GM19035 (cell line): ENCODE results near the gene NPAS3.

Experiments
- ATAC-seq: cut with Tn5 transposase; IDR thresholded peaks from one replicate; pipeline ENCODE4 v1.9.1; 2021; ENCODE audit not compliant: unreplicated experiment

Gene NPAS3

GRCh38 chr14:33773205-33774030 is 834.7 kb downstream of the NPAS3 start:
- no peak for ATAC-seq

DNA sequence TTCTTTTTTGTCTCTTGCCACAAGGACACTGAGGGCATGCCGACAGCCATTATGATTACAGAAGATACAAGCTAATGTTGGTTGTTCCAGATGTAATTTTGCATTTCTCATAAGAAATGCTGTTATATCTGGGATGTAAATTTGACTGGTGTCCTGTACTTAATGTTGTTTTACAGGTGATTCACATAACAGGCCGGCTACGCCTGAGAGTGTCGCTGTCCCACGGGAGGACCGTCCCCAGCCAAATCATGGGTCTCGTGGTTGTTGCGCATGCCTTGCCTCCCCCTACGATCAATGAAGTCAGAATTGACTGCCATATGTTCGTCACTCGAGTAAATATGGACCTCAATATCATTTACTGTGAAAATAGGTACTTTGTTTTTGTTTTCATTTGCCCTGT is 835.5 kb downstream of the NPAS3 start:
- no peak for ATAC-seq

- ATAC-seq: no peak
Observed at GRCh38 chr14:33774723-33775470, 836.2 kb downstream of the NPAS3 start.

- ATAC-seq: no peak
Observed at GRCh38 chr14:33776871-33777270, 838.2 kb downstream of the NPAS3 start.

- ATAC-seq: no peak
Observed at GRCh38 chr14:33777681-33778080, 839.0 kb downstream of the NPAS3 start.

DNA sequence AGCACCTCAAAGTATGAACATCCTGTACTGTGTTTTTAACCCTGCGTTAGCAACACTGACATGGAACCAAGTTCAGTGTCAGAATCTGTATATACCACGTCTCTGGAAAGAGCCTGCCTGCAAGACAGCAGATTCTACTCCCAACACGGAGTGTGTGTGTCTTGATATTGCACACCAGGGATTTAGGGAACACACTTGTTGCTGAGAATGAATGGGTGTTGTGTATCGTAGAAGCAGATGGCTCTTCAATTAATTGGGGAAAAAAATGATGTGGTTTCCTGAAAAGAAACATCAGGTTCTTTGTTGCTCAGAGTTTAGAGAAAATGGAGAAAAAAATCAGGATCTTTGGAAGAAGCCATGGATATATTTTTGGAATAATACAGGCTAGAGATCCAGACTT is 841.4 kb downstream of the NPAS3 start:
- ATAC-seq: no peak

GRCh38 chr14:33781236-33781635 is 842.6 kb downstream of the NPAS3 start:
- ATAC-seq: no peak

GRCh38 chr14:33782923-33783322 is 844.2 kb downstream of the NPAS3 start:
- ATAC-seq: no peak

DNA sequence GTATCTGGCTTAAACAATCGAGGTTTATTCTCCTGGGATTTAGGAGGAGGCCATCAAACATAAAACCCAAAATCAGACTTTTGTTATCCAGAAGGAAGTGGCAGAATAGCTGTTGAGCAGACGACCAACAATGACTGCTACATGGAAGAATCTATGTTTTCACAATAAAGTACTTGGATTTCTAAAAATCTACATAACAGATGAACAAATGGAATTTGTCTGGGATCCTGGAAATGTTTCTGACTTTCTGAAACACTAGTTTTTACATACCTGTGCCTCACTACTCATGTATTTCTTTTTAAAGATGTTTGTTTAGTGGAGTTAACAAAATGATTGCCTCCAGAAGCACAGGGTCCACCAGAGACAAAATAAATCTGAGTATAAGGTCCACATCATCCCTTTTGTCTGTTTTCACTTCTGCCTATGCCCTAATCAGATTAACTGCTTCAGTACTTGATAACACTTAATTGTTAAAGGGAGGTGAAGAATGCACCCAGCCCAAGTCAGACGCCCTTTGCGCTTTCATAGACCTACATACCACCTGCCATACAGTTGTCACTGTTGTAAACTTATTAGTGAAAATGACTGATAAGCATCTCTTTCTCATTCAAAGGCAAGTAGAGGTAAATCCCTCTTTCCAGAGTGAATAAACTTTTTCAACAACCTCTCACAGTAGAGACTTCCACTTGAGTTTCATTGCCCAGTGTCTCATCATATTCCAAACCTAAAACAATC is 847.6 kb downstream of the NPAS3 start:
- no peak for ATAC-seq

DNA sequence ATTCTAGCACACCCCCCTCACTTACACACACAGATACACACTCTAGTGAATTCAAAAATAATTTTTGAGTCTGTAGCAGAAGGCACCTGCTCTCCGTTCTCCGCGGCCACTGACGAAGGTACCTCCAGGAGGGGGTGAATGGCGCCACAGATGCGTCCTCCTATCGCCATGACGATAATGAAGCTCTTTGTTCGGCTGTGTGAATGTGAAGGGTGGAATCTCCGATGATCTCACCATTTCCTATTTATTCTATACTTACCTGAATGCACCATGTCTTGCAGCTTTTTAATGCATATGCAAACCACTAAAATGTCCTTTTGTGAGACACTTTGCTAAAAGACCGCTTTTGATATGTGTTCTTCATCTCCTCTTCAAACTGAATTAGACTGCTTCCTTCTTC is 849.5 kb downstream of the NPAS3 start:
- no peak for ATAC-seq

- ATAC-seq: no peak
Observed at GRCh38 chr14:33790996-33791395, 852.3 kb downstream of the NPAS3 start.

DNA sequence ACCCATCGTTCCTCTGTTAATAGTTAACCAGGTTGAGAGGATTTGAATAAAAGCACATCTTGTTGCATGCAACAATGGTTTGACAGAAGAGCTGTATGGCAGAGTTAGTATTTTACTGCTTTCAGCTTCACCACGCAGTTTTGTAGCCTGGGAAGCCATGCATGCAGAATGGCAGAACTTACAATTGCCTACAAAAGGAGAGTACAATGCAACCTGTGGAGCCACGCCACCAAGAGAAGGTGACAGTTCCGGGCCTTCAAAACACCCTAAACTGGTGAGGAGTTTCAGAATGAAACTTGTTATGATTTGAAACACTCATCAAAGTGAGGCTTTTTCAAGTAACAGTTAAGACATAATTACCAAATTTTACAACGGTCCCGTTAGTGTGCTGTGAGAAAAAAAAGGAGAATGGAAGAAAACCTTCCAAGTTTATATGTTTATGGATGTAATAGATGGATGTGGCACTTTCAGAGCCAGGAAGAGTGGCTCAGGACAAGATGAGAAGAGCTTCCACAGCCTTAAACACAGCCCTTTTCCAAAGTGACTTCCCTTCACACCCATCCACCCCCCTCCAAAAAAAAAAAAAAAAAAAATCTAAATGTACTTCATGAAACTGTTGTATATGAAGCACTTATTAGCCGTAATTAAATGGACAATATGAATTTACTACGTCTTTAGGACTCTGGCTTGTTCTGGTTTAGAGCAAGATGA is 853.5 kb downstream of the NPAS3 start:
- ATAC-seq: peak; percentile 58

GRCh38 chr14:33792720-33793368 is 854.2 kb downstream of the NPAS3 start:
- ATAC-seq: no peak

- no peak for ATAC-seq
Observed at GRCh38 chr14:33793398-33794110, 854.9 kb downstream of the NPAS3 start.

DNA sequence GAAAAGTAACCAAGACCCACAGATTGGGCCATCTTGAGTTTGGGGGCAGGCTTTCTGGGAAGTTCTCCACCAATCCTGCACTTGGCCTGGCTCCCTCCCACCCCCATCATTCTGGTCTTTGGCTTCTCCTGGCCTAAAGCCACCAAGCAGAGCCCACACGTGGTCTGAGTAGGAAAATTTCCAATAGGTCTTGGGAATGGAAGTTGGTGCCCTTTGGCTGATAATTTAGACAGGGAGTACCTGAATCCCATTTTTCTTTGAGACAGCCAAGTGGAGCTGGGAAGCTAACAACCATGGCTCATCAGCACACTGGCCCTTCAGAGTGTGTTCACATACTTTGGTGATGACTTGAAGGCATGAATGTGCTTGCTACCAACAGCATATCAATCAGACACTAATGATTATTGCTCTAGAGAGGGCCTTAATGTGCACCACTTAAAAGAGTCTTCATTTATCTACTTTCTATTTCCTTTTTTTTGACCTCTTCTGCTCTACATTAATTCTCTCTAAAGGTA is 856.2 kb downstream of the NPAS3 start:
- ATAC-seq: no peak

- ATAC-seq: no peak
Observed at GRCh38 chr14:33796356-33796755, 857.7 kb downstream of the NPAS3 start.

DNA sequence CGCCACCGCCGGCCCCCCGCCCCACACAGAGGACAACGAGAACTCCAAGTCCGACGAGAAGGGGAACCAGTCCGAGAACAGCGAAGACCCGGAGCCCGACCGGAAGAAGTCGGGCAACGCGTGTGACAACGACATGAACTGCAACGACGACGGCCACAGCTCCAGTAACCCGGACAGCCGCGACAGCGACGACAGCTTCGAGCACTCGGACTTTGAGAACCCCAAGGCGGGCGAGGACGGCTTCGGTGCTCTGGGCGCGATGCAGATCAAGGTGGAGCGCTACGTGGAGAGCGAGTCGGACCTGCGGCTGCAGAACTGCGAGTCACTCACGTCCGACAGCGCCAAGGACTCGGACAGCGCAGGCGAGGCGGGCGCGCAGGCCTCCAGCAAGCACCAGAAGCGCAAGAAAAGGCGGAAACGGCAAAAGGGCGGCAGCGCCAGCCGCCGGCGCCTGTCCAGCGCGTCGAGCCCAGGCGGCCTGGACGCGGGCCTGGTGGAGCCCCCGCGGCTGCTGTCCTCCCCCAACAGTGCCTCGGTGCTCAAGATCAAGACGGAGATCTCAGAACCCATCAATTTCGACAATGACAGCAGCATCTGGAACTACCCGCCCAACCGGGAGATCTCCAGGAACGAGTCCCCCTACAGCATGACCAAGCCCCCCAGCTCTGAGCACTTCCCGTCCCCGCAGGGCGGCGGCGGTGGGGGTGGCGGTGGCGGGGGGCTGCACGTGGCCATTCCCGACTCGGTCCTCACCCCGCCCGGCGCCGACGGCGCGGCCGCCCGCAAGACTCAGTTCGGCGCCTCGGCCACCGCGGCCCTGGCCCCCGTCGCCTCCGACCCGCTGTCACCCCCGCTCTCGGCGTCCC is 861.3 kb downstream of the NPAS3 start:
- ATAC-seq: no peak

GRCh38 chr14:33800735-33801163 is 862.1 kb downstream of the NPAS3 start:
- ATAC-seq: no peak

GRCh38 chr14:33802737-33803136 is 864.1 kb downstream of the NPAS3 start:
- ATAC-seq: no peak
